ENCODE data around the gene NKX2-3. TPM values are rescaled to one million over a fixed set of nuclear protein-coding genes. Genes with fewer than 3 reads are reported as not detected.
A peak's percentile ranks its signal among the peaks of the same experiment; 100 is the strongest.

The NKX2-3 gene
- total and polyA plus RNA-seq, 2 of the 8 experiments (the other 6 are each of a cell fraction or from before 2014, with no cell fraction given) = not detected

DNA sequence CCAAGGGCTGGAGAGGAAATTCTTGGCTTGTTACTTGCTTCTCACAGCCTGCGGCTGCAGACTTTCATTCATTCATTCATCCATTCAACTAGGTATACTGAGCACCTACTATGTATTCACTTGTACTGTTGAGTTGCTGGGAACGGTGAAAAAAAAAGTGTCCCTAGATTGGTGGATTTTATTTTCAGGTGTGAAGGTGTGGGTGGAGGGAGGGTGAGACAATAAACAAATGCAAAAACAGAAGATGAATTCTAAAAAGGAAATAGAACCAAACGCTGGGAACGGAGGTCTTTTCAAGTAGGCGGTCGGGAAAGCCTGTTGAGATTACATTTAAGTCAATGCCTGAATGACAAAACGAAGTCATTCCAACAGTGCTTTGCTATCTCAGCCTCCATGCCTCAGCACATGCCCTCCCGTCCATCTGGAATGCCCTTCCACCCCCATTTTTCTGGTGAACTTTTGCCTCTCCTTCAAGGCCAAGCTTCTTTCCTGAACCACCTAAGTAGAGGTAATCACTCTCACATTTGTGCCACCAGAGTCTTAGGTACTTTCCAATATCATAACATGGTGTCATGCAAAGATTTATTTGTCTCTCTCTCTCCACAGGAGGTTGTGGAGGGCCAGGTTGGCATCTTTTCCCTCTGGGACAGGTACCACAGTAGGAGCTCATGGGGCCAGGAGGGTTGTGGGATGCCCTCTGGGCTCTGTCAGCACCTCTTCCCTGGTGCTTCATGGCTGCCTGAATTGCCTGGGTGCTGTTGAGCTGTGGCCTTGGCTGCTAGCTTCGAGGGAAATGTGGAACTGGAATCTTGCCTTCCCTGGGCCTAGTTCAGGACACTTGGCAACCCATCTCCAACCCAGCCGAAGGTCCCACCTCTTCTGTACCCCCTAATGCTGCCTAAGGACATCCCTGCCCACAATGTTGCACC, 5.5 kb downstream of the NKX2-3 start (continued):
- TF ChIP-seq TAF7 (optimal IDR thresholded peaks at IDR 0.05; ENCODE audit: borderline replicate concordance, low read depth, low read length) = no peak
- TF ChIP-seq CTBP2 (IDR thresholded peaks at IDR 0.05; ENCODE audit: borderline replicate concordance, insufficient read depth, insufficient read length, low read length) = no peak
- TF ChIP-seq SP2 (IDR thresholded peaks at IDR 0.05; ENCODE audit: low read length) = no peak
- TF ChIP-seq BCL11A (IDR thresholded peaks at IDR 0.05; ENCODE audit: low read depth in 2 of 2, low read length in 2 of 2) = no peak
- no peak for TF ChIP-seq YY1 (IDR thresholded peaks at IDR 0.05; ENCODE audit: low read depth, low read length)
- no peak for TF ChIP-seq EGR1 (IDR thresholded peaks at IDR 0.05; ENCODE audit: borderline replicate concordance, low read depth, low read length)
- peak; percentile 59 for TF ChIP-seq RNF2 (IDR thresholded peaks at IDR 0.05; ENCODE audit: borderline replicate concordance, low read depth, low read length, missing control alignments, poor library complexity, severe bottlenecking)
- TF ChIP-seq JUN (IDR thresholded peaks at IDR 0.05; ENCODE audit: low read depth, low read length) = no peak
- TF ChIP-seq EZH2 (IDR thresholded peaks at IDR 0.05; ENCODE audit: low read depth, low read length, severe bottlenecking) = peak; percentile 65
- TF ChIP-seq TCF12 (IDR thresholded peaks at IDR 0.05; ENCODE audit: low read depth, low read length) = 0 out of 2 replicates have a peak, but pooled peaks have one; percentile 5
